ENCODE results near the gene AP1B1. TPM values are rescaled to one million over a fixed set of nuclear protein-coding genes. Genes with fewer than 3 reads are reported as not detected.

The AP1B1 gene
- total RNA-seq, 1 experiment from 2014 or later: 69.5 TPM

- no peak overlapping the region for H3K27ac Mint-ChIP-seq (ENCODE audit: low read depth, unreplicated experiment)
- ChIA-PET POLR2A (no interaction called here), CTCF (interaction anchor here (0.7 kb wide), 1 partner anchor 170 kb away, joined by 4 read pairs; no protein-coding TSS in a partner anchor)
- TF ChIP-seq CTCF (IDR thresholded peaks at IDR 0.05; ENCODE audit: unreplicated experiment): no peak
- no TSS peak for BruUV-seq (replicated peaks)
- intact Hi-C loops (cut with micrococcal nuclease): loop anchor here (5.0 kb wide), 1 partner anchor 610 kb away; no protein-coding TSS in a partner anchor
- no peak for DNase-seq (ENCODE audit: unreplicated experiment)
- no peak overlapping the region for H3K4me3 Mint-ChIP-seq (ENCODE audit: unreplicated experiment)
- H3K9me3 Mint-ChIP-seq (ENCODE audit: unreplicated experiment): no peaks in the 10 kb centered on the region
- peaks cover 13% of the 10 kb centered on the region for H3K4me1 Mint-ChIP-seq (ENCODE audit: insufficient read depth, unreplicated experiment)
- peaks cover 29% of the 10 kb centered on the region for H3K27me3 Mint-ChIP-seq (ENCODE audit: insufficient read depth, unreplicated experiment)
- H3K36me3 Mint-ChIP-seq (ENCODE audit: insufficient read depth, unreplicated experiment): no peaks in the 10 kb centered on the region
These were observed 9.4 kb upstream of the AP1B1 start for GRCh38 chr22:29397791-29398190.

DNA sequence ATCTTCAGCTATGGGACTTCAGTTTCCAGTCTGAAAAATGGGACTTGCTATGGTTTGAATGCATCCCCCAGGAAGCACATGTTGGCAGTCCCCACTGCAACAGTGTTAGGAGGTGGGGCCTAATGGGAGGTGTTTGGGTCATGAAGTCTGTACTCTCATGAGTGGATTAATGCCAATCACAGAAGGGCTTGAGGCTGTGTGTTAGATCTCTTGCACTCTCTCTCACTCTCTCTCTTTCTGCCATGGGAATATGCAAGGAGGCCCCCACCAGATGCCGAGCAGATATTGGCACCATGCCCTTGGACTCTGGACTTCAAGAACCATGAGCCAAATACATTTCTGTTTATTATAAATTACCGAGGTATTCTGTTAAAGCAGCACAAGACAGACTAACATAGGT is 7.8 kb upstream of the AP1B1 start:
- BruUV-seq (replicated peaks): no TSS peak
- Mint-ChIP-seq H3K27me3 (ENCODE audit: insufficient read depth, unreplicated experiment) (peaks cover 13% of the 10 kb centered on the region), H3K27ac (ENCODE audit: low read depth, unreplicated experiment) (no peak overlapping the region), H3K9me3 (ENCODE audit: unreplicated experiment) (no peaks in the 10 kb centered on the region), H3K4me1 (ENCODE audit: insufficient read depth, unreplicated experiment) (peaks cover 13% of the 10 kb centered on the region), H3K4me3 (ENCODE audit: unreplicated experiment) (no peak overlapping the region), H3K36me3 (ENCODE audit: insufficient read depth, unreplicated experiment) (no peaks in the 10 kb centered on the region)
- no peak for DNase-seq (ENCODE audit: unreplicated experiment)
- POLR2A ChIA-PET: no interaction called here
- intact Hi-C loops (cut with micrococcal nuclease): loop anchor here (5.0 kb wide), 1 partner anchor 611 kb away; no protein-coding TSS in a partner anchor
- TF ChIP-seq CTCF (IDR thresholded peaks at IDR 0.05; ENCODE audit: unreplicated experiment): no peak
- CTCF ChIA-PET: interaction anchor here (0.7 to 1.8 kb wide), 6 partner anchors 123 to 916 kb away, joined by 3 to 15 read pairs (median 3); partner anchors contain the start of gene THOC5

DNA sequence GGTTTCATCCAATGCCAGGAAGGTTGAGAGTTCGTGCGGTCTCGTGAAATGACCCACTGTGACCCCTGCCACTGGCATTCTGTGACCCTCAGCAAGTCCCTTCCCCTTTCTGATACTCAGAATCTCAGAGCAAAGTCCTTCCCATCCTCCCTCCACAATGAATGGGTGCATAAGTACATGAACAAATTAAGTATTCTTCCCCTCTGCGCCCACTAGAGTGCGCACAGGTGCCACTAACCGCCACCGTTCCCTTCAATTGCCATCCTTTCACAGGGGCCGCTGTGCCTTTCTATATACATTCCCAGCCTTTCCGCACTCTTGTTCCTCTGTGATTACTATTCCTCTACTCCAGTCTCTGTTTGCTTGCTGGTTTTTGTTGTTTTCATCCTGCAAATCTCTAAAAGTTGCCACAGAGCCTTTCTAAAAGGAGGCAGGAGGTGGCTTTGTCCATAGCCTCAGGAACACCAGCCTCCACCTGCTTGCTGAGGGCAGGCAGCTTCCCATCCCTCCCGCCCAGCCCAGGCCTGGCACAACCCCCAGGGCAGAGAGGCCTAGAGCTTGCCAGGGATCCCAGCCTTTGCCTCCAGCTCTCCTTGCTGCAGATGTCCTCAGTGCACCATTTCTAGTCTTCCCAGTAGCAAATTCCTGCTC is 6.7 kb upstream of the AP1B1 start:
- peak; percentile 75 for DNase-seq (ENCODE audit: unreplicated experiment)
- ChIA-PET POLR2A (interaction anchor here (0.7 kb wide), 1 partner anchor 159 kb away, joined by 3 read pairs; the partner anchor contains the start of gene THOC5), CTCF (interaction anchor here (0.6 to 1.8 kb wide), 15 partner anchors 10 to 693 kb away, joined by 3 to 15 read pairs (median 3); no protein-coding TSS in a partner anchor)
- no peaks in the 10 kb centered on the region for H3K9me3 Mint-ChIP-seq (ENCODE audit: unreplicated experiment)
- no peak overlapping the region for H3K27ac Mint-ChIP-seq (ENCODE audit: low read depth, unreplicated experiment)
- intact Hi-C loops (cut with micrococcal nuclease): loop anchor here (1.0 to 5.0 kb wide), 4 partner anchors 129 to 694 kb away; no protein-coding TSS in a partner anchor
- peaks cover 13% of the 10 kb centered on the region for H3K4me1 Mint-ChIP-seq (ENCODE audit: insufficient read depth, unreplicated experiment)
- no TSS peak for BruUV-seq (replicated peaks)
- no peak overlapping the region for H3K4me3 Mint-ChIP-seq (ENCODE audit: unreplicated experiment)
- peaks cover 2% of the 10 kb centered on the region for H3K27me3 Mint-ChIP-seq (ENCODE audit: insufficient read depth, unreplicated experiment)
- no peaks in the 10 kb centered on the region for H3K36me3 Mint-ChIP-seq (ENCODE audit: insufficient read depth, unreplicated experiment)
- peak; percentile 71 for TF ChIP-seq CTCF (IDR thresholded peaks at IDR 0.05; ENCODE audit: unreplicated experiment)

GRCh38 chr22:29393019-29393608 is 4.7 kb upstream of the AP1B1 start:
- Mint-ChIP-seq H3K4me1 (ENCODE audit: insufficient read depth, unreplicated experiment) (peaks cover 13% of the 10 kb centered on the region), H3K36me3 (ENCODE audit: insufficient read depth, unreplicated experiment) (no peaks in the 10 kb centered on the region), H3K27me3 (ENCODE audit: insufficient read depth, unreplicated experiment) (no peaks in the 10 kb centered on the region), H3K4me3 (ENCODE audit: unreplicated experiment) (no peak overlapping the region), H3K27ac (ENCODE audit: low read depth, unreplicated experiment) (no peak overlapping the region), H3K9me3 (ENCODE audit: unreplicated experiment) (no peaks in the 10 kb centered on the region)
- DNase-seq (ENCODE audit: unreplicated experiment): no peak
- TF ChIP-seq CTCF (IDR thresholded peaks at IDR 0.05; ENCODE audit: unreplicated experiment): no peak
- intact Hi-C loops (cut with micrococcal nuclease): no loop called here
- BruUV-seq (replicated peaks): no TSS peak
- CTCF ChIA-PET: interaction anchor here (0.6 to 1.1 kb wide), 2 partner anchors 131 to 296 kb away, joined by 3 to 6 read pairs; no protein-coding TSS in a partner anchor
- POLR2A ChIA-PET: interaction anchor here (0.5 to 2.1 kb wide), 2 partner anchors 153 to 161 kb away, joined by 4 to 7 read pairs; partner anchors contain the start of gene THOC5

Measured in MCF 10A (cell line).